ENCODE measurements around the gene CLEC2A. TPM values are rescaled to one million over a fixed set of nuclear protein-coding genes. Genes with fewer than 3 reads are reported as not detected.
A peak's percentile ranks its signal among the peaks of the same experiment; 100 is the strongest.

The CLEC2A gene
- total and polyA plus RNA-seq, 2 donors = 0.11 TPM; not detected in 1

- Histone ChIP-seq H3K9me3 (ENCODE audit: control insufficient read depth in 2 of 2, insufficient read depth in 1 of 2, low read length in 1 of 2) (peaks cover 0 to 1% of the 10 kb centered on the region in 2 donors), H3K4me3 (ENCODE audit: low read length in 2 of 2) (peak overlapping the region; percentile 33 to 43), H3K27me3 (ENCODE audit: control insufficient read depth in 2 of 2, insufficient read depth in 1 of 2, low read length in 1 of 2) (no peaks in the 10 kb centered on the region), H3K27ac (ENCODE audit: low read depth in 1 of 2, low read length in 1 of 2) (peak overlapping the region in 1 of 2 donors; percentile 42), H3K36me3 (ENCODE audit: control insufficient read depth in 2 of 2, insufficient read depth in 2 of 2, low read length in 1 of 2) (no peaks in the 10 kb centered on the region), H3K4me1 (ENCODE audit: control insufficient read depth in 2 of 2, insufficient read depth in 2 of 2, low read length in 2 of 2) (peaks cover 0 to 3% of the 10 kb centered on the region in 2 donors)
- DNase-seq (ENCODE audit: low read depth in 6 of 9, low spot score in 9 of 9) = peak in 1 of 9 donors; percentile 39
- 64% methylated on average over 19 of the region's 19 CpGs for WGBS
Observed at GRCh38 chr12:9943240-9943639, 11.1 kb upstream of the CLEC2A start.

GRCh38 chr12:9941838-9942237 is 9.7 kb upstream of the CLEC2A start:
- no peak overlapping the region for H3K27ac ChIP-seq (ENCODE audit: low read depth in 1 of 2, low read length in 1 of 2)
- H3K36me3 ChIP-seq (ENCODE audit: control insufficient read depth in 2 of 2, insufficient read depth in 2 of 2, low read length in 1 of 2) = no peaks in the 10 kb centered on the region
- peaks cover 0 to 1% of the 10 kb centered on the region in 2 donors for H3K9me3 ChIP-seq (ENCODE audit: control insufficient read depth in 2 of 2, insufficient read depth in 1 of 2, low read length in 1 of 2)
- peaks cover 0 to 3% of the 10 kb centered on the region in 2 donors for H3K4me1 ChIP-seq (ENCODE audit: control insufficient read depth in 2 of 2, insufficient read depth in 2 of 2, low read length in 2 of 2)
- H3K27me3 ChIP-seq (ENCODE audit: control insufficient read depth in 2 of 2, insufficient read depth in 1 of 2, low read length in 1 of 2) = no peaks in the 10 kb centered on the region
- no peak overlapping the region for H3K4me3 ChIP-seq (ENCODE audit: low read length in 2 of 2)
- DNase-seq (ENCODE audit: low read depth in 6 of 9, low spot score in 9 of 9) = no peak
- WGBS = 88% methylated on average over 1 of the region's 1 CpG

GRCh38 chr12:9940375-9940774 is 8.2 kb upstream of the CLEC2A start:
- WGBS = 11% methylated on average over 2 of the region's 2 CpGs
- Histone ChIP-seq H3K27ac (ENCODE audit: low read depth in 1 of 2, low read length in 1 of 2) (no peak overlapping the region), H3K9me3 (ENCODE audit: control insufficient read depth in 2 of 2, insufficient read depth in 1 of 2, low read length in 1 of 2) (peaks cover 0 to 1% of the 10 kb centered on the region in 2 donors), H3K4me3 (ENCODE audit: low read length in 2 of 2) (no peak overlapping the region), H3K36me3 (ENCODE audit: control insufficient read depth in 2 of 2, insufficient read depth in 2 of 2, low read length in 1 of 2) (no peaks in the 10 kb centered on the region), H3K27me3 (ENCODE audit: control insufficient read depth in 2 of 2, insufficient read depth in 1 of 2, low read length in 1 of 2) (no peaks in the 10 kb centered on the region), H3K4me1 (ENCODE audit: control insufficient read depth in 2 of 2, insufficient read depth in 2 of 2, low read length in 2 of 2) (peaks cover 0 to 3% of the 10 kb centered on the region in 2 donors)
- DNase-seq (ENCODE audit: low read depth in 6 of 9, low spot score in 9 of 9) = peak in 1 of 9 donors; percentile 63

- H3K27me3 ChIP-seq (ENCODE audit: control insufficient read depth in 2 of 2, insufficient read depth in 1 of 2, low read length in 1 of 2) = no peaks in the 10 kb centered on the region
- H3K36me3 ChIP-seq (ENCODE audit: control insufficient read depth in 2 of 2, insufficient read depth in 2 of 2, low read length in 1 of 2) = no peaks in the 10 kb centered on the region
- H3K4me3 ChIP-seq (ENCODE audit: low read length in 2 of 2) = no peak overlapping the region
- H3K27ac ChIP-seq (ENCODE audit: low read depth in 1 of 2, low read length in 1 of 2) = no peak overlapping the region
- H3K4me1 ChIP-seq (ENCODE audit: control insufficient read depth in 2 of 2, insufficient read depth in 2 of 2, low read length in 2 of 2) = no peaks in the 10 kb centered on the region
- WGBS = 84% methylated on average over 10 of the region's 10 CpGs
- DNase-seq (ENCODE audit: low read depth in 6 of 9, low spot score in 9 of 9) = no peak
- H3K9me3 ChIP-seq (ENCODE audit: control insufficient read depth in 2 of 2, insufficient read depth in 1 of 2, low read length in 1 of 2) = no peaks in the 10 kb centered on the region
Observed at GRCh38 chr12:9936591-9936990, 4.4 kb upstream of the CLEC2A start.

- no peaks in the 10 kb centered on the region for H3K36me3 ChIP-seq (ENCODE audit: control insufficient read depth in 2 of 2, insufficient read depth in 2 of 2, low read length in 1 of 2)
- H3K4me3 ChIP-seq (ENCODE audit: low read length in 2 of 2) = no peak overlapping the region
- no peak for DNase-seq (ENCODE audit: low read depth in 6 of 9, low spot score in 9 of 9)
- H3K27ac ChIP-seq (ENCODE audit: low read depth in 1 of 2, low read length in 1 of 2) = no peak overlapping the region
- H3K4me1 ChIP-seq (ENCODE audit: control insufficient read depth in 2 of 2, insufficient read depth in 2 of 2, low read length in 2 of 2) = no peaks in the 10 kb centered on the region
- H3K27me3 ChIP-seq (ENCODE audit: control insufficient read depth in 2 of 2, insufficient read depth in 1 of 2, low read length in 1 of 2) = no peaks in the 10 kb centered on the region
- 98% methylated on average over 2 of the region's 2 CpGs for WGBS
- no peaks in the 10 kb centered on the region for H3K9me3 ChIP-seq (ENCODE audit: control insufficient read depth in 2 of 2, insufficient read depth in 1 of 2, low read length in 1 of 2)
Observed at GRCh38 chr12:9935026-9935425, 2.9 kb upstream of the CLEC2A start.

GRCh38 chr12:9933958-9934357 is 1.8 kb upstream of the CLEC2A start:
- no peak overlapping the region for H3K4me3 ChIP-seq (ENCODE audit: low read length in 2 of 2)
- 96% methylated on average over 2 of the region's 2 CpGs for WGBS
- no peaks in the 10 kb centered on the region for H3K4me1 ChIP-seq (ENCODE audit: control insufficient read depth in 2 of 2, insufficient read depth in 2 of 2, low read length in 2 of 2)
- no peaks in the 10 kb centered on the region for H3K27me3 ChIP-seq (ENCODE audit: control insufficient read depth in 2 of 2, insufficient read depth in 1 of 2, low read length in 1 of 2)
- DNase-seq (ENCODE audit: low read depth in 6 of 9, low spot score in 9 of 9) = no peak
- no peaks in the 10 kb centered on the region for H3K36me3 ChIP-seq (ENCODE audit: control insufficient read depth in 2 of 2, insufficient read depth in 2 of 2, low read length in 1 of 2)
- no peak overlapping the region for H3K27ac ChIP-seq (ENCODE audit: low read depth in 1 of 2, low read length in 1 of 2)
- no peaks in the 10 kb centered on the region for H3K9me3 ChIP-seq (ENCODE audit: control insufficient read depth in 2 of 2, insufficient read depth in 1 of 2, low read length in 1 of 2)

GRCh38 chr12:9931245-9931644 is 925 bp downstream of the CLEC2A start:
- H3K9me3 ChIP-seq (ENCODE audit: control insufficient read depth in 2 of 2, insufficient read depth in 1 of 2, low read length in 1 of 2) = no peaks in the 10 kb centered on the region
- no peaks in the 10 kb centered on the region for H3K36me3 ChIP-seq (ENCODE audit: control insufficient read depth in 2 of 2, insufficient read depth in 2 of 2, low read length in 1 of 2)
- H3K27me3 ChIP-seq (ENCODE audit: control insufficient read depth in 2 of 2, insufficient read depth in 1 of 2, low read length in 1 of 2) = no peaks in the 10 kb centered on the region
- 94% methylated on average over 3 of the region's 3 CpGs for WGBS
- no peak overlapping the region for H3K4me3 ChIP-seq (ENCODE audit: low read length in 2 of 2)
- H3K27ac ChIP-seq (ENCODE audit: low read depth in 1 of 2, low read length in 1 of 2) = no peak overlapping the region
- no peaks in the 10 kb centered on the region for H3K4me1 ChIP-seq (ENCODE audit: control insufficient read depth in 2 of 2, insufficient read depth in 2 of 2, low read length in 2 of 2)
- no peak for DNase-seq (ENCODE audit: low read depth in 6 of 9, low spot score in 9 of 9)

- Histone ChIP-seq H3K9me3 (ENCODE audit: control insufficient read depth in 2 of 2, insufficient read depth in 1 of 2, low read length in 1 of 2) (no peaks in the 10 kb centered on the region), H3K4me3 (ENCODE audit: low read length in 2 of 2) (no peak overlapping the region), H3K36me3 (ENCODE audit: control insufficient read depth in 2 of 2, insufficient read depth in 2 of 2, low read length in 1 of 2) (no peaks in the 10 kb centered on the region), H3K4me1 (ENCODE audit: control insufficient read depth in 2 of 2, insufficient read depth in 2 of 2, low read length in 2 of 2) (no peaks in the 10 kb centered on the region), H3K27ac (ENCODE audit: low read depth in 1 of 2, low read length in 1 of 2) (no peak overlapping the region), H3K27me3 (ENCODE audit: control insufficient read depth in 2 of 2, insufficient read depth in 1 of 2, low read length in 1 of 2) (no peaks in the 10 kb centered on the region)
- 93% methylated on average over 3 of the region's 3 CpGs for WGBS
- no peak for DNase-seq (ENCODE audit: low read depth in 6 of 9, low spot score in 9 of 9)
Observed at GRCh38 chr12:9928607-9929006, 3.6 kb downstream of the CLEC2A start.

- 98% methylated on average over 3 of the region's 3 CpGs for WGBS
Observed at GRCh38 chr12:9926876-9927275, 5.3 kb downstream of the CLEC2A start.

More at GRCh38 chr12:9926876-9927275, 5.3 kb downstream of the CLEC2A start:
- no peak overlapping the region for H3K4me3 ChIP-seq (ENCODE audit: low read length in 2 of 2)
- DNase-seq (ENCODE audit: low read depth in 6 of 9, low spot score in 9 of 9) = no peak
- H3K36me3 ChIP-seq (ENCODE audit: control insufficient read depth in 2 of 2, insufficient read depth in 2 of 2, low read length in 1 of 2) = no peaks in the 10 kb centered on the region
- H3K4me1 ChIP-seq (ENCODE audit: control insufficient read depth in 2 of 2, insufficient read depth in 2 of 2, low read length in 2 of 2) = no peaks in the 10 kb centered on the region
- H3K9me3 ChIP-seq (ENCODE audit: control insufficient read depth in 2 of 2, insufficient read depth in 1 of 2, low read length in 1 of 2) = no peaks in the 10 kb centered on the region
- no peak overlapping the region for H3K27ac ChIP-seq (ENCODE audit: low read depth in 1 of 2, low read length in 1 of 2)
- H3K27me3 ChIP-seq (ENCODE audit: control insufficient read depth in 2 of 2, insufficient read depth in 1 of 2, low read length in 1 of 2) = no peaks in the 10 kb centered on the region

All from thymus (tissue), 11 donors.